GM18861 (cell line): ENCODE measurements around the gene VPS13D.

Source experiments
- ATAC-seq: cut with Tn5 transposase; IDR thresholded peaks from one replicate; pipeline ENCODE4 v1.9.1; 2021; ENCODE audit not compliant: unreplicated experiment

Gene VPS13D

GRCh38 chr1:12333036-12333785, 103.4 kb downstream of the VPS13D start:
- no peak for ATAC-seq

GRCh38 chr1:12335815-12336214, 106.0 kb downstream of the VPS13D start:
- ATAC-seq = no peak

- no peak for ATAC-seq
Measured at GRCh38 chr1:12336413-12336812, 106.6 kb downstream of the VPS13D start.

- no peak for ATAC-seq
Measured at GRCh38 chr1:12338017-12338416, 108.2 kb downstream of the VPS13D start.

GRCh38 chr1:12338823-12339222, 109.0 kb downstream of the VPS13D start:
- ATAC-seq = no peak

GRCh38 chr1:12339396-12339795, 109.6 kb downstream of the VPS13D start:
- ATAC-seq = no peak

- no peak for ATAC-seq
Measured at GRCh38 chr1:12339811-12340543, 110.1 kb downstream of the VPS13D start.

GRCh38 chr1:12340544-12340930, 110.7 kb downstream of the VPS13D start:
- ATAC-seq = no peak

GRCh38 chr1:12341667-12342066, 111.8 kb downstream of the VPS13D start:
- no peak for ATAC-seq

GRCh38 chr1:12342401-12343003, 112.7 kb downstream of the VPS13D start:
- no peak for ATAC-seq

- ATAC-seq = no peak
Measured at GRCh38 chr1:12343823-12344487, 114.1 kb downstream of the VPS13D start.

- no peak for ATAC-seq
Measured at GRCh38 chr1:12344596-12345349, 114.9 kb downstream of the VPS13D start.

- no peak for ATAC-seq
Measured at GRCh38 chr1:12345350-12346217, 115.8 kb downstream of the VPS13D start.

- ATAC-seq = no peak
Measured at GRCh38 chr1:12346483-12347151, 116.8 kb downstream of the VPS13D start.

GRCh38 chr1:12348113-12348512, 118.3 kb downstream of the VPS13D start:
- no peak for ATAC-seq

GRCh38 chr1:12353981-12354380, 124.2 kb downstream of the VPS13D start:
- no peak for ATAC-seq

GRCh38 chr1:12356004-12356890, 126.4 kb downstream of the VPS13D start:
- ATAC-seq = no peak

- no peak for ATAC-seq
Measured at GRCh38 chr1:12358499-12358898, 128.7 kb downstream of the VPS13D start.
